Measurements from ENCODE around the gene PRLHR. TPM values are rescaled to one million over a fixed set of nuclear protein-coding genes. Genes with fewer than 3 reads are reported as not detected.

The PRLHR gene
- total and polyA plus RNA-seq, 2 of the 4 experiments (the other 2 are of a cell fraction) = not detected

- Histone ChIP-seq H3K9me3 (ENCODE audit: control insufficient read depth, insufficient read depth, low read length) (no peaks in the 10 kb centered on the region), H3K36me3 (ENCODE audit: control insufficient read depth, insufficient read depth, low read length) (no peaks in the 10 kb centered on the region), H3K9ac (ENCODE audit: low read depth, low read length) (no peak overlapping the region), H3K9me1 (ENCODE audit: insufficient read depth, low read length) (no peaks in the 10 kb centered on the region), H4K5ac (ENCODE audit: low read depth, low read length) (no peak overlapping the region), H2BK20ac (ENCODE audit: low read depth, low read length) (no peak overlapping the region), H2BK120ac (ENCODE audit: low read depth, low read length) (no peak overlapping the region), H3K27me3 (ENCODE audit: control insufficient read depth, insufficient read depth, low read length) (peaks cover 2% of the 10 kb centered on the region), H3K18ac (ENCODE audit: low read depth, low read length) (no peak overlapping the region), H4K8ac (ENCODE audit: low read depth in 2 of 2, low read length in 2 of 2) (no peak overlapping the region), H2BK5ac (ENCODE audit: low read depth, low read length, poor library complexity, severe bottlenecking) (no peak overlapping the region), H3K4me2 (ENCODE audit: low read depth, low read length) (no peak overlapping the region), H4K20me1 (ENCODE audit: insufficient read depth, low read length) (no peaks in the 10 kb centered on the region), H3K14ac (replicated peaks; ENCODE audit: low read depth, low read length) (no peak overlapping the region), H2AFZ (replicated peaks; ENCODE audit: low read length, poor library complexity) (no peak overlapping the region), H3K79me1 (ENCODE audit: low read depth in 1 of 2, low read length in 2 of 2) (no peaks in the 10 kb centered on the region), H2AK5ac (ENCODE audit: low read depth, low read length) (no peak overlapping the region), H3K27ac (ENCODE audit: insufficient read depth, low read length) (no peak overlapping the region), H2AK9ac (replicated peaks; ENCODE audit: low read depth, low read length, poor library complexity) (no peak overlapping the region), H4K91ac (ENCODE audit: insufficient read depth, low read depth, low read length) (no peak overlapping the region), H3K23ac (ENCODE audit: low read depth, low read length) (no peak overlapping the region), H3K4me3 (ENCODE audit: insufficient read depth, low read depth, low read length) (no peak overlapping the region), H3K4me1 (ENCODE audit: control insufficient read depth, insufficient read depth, low read length) (no peaks in the 10 kb centered on the region), H3K56ac (ENCODE audit: extremely low read depth, insufficient read depth, low read length) (no peak overlapping the region), H3K4ac (ENCODE audit: low read depth, low read length) (no peak overlapping the region), H2BK15ac (ENCODE audit: low read depth, low read length) (no peak overlapping the region)
- no TSS peak for BruUV-seq (replicated peaks)
- ATAC-seq (ENCODE audit: low read depth) = no peak
- no peak for TF ChIP-seq MAFK (IDR thresholded peaks at IDR 0.05; ENCODE audit: low read depth, low read length)
- no peak for TF ChIP-seq CTCF (conservative IDR thresholded peaks at IDR 0.05; ENCODE audit: low read depth, low read length)
- no peak for TF ChIP-seq POLR2A (IDR thresholded peaks at IDR 0.05; ENCODE audit: low read depth, low read length)
- no peak for TF ChIP-seq MAZ (IDR thresholded peaks at IDR 0.05; ENCODE audit: borderline replicate concordance, low read depth, low read length)
- TF ChIP-seq CEBPB (IDR thresholded peaks at IDR 0.05; ENCODE audit: low read depth, low read length) = no peak
- no peak for TF ChIP-seq RFX5 (IDR thresholded peaks at IDR 0.05; ENCODE audit: low read depth, low read length)
- TF ChIP-seq NFE2L2 (IDR thresholded peaks at IDR 0.05; ENCODE audit: low read depth, low read length) = no peak
- TF ChIP-seq USF2 (IDR thresholded peaks at IDR 0.05; ENCODE audit: low read depth, low read length) = no peak
- no peak for TF ChIP-seq SMC3 (IDR thresholded peaks at IDR 0.05; ENCODE audit: low read depth, low read length)
- TF ChIP-seq FOS (IDR thresholded peaks at IDR 0.05; ENCODE audit: low read depth, low read length) = no peak
- no peak for TF ChIP-seq MXI1 (IDR thresholded peaks at IDR 0.05; ENCODE audit: borderline replicate concordance, low read depth, low read length)
- TF ChIP-seq RCOR1 (IDR thresholded peaks at IDR 0.05; ENCODE audit: insufficient replicate concordance, low read length) = no peak
- no peak for TF ChIP-seq CHD1 (IDR thresholded peaks at IDR 0.05; ENCODE audit: low read depth, low read length)
- TF ChIP-seq BHLHE40 (IDR thresholded peaks at IDR 0.05; ENCODE audit: low read depth, low read length) = no peak
- TF ChIP-seq RAD21 (IDR thresholded peaks at IDR 0.05; ENCODE audit: low read length) = no peak
- TF ChIP-seq ELK1 (IDR thresholded peaks at IDR 0.05; ENCODE audit: borderline replicate concordance, low read depth, low read length) = no peak
- no peak for DNase-seq
- POLR2A ChIA-PET (ENCODE audit: unreplicated experiment) = no interaction called here
- CTCF ChIA-PET = no interaction called here
- dilution Hi-C loops (cut with HindIII; ENCODE audit: low sequenced_read_pairs, unreplicated experiment) = no loop called here
- intact Hi-C loops (cut with micrococcal nuclease) = no loop called here
- whole genome bisulfite sequencing, 2 experiments (ENCODE audit: extremely low coverage in 2 of 2, insufficient read length in 1 of 2) = no CpG with 5 or more reads among the region's 1 CpG
- in situ Hi-C loops (cut with MboI; ENCODE audit: low sequenced_read_pairs) = no loop called here
These were observed 9.7 kb downstream of the PRLHR start for GRCh38 chr10:118585794-118586193.
